ENCODE data around the gene JMJD7.
"Not testable (repeated sequence)": the region's sequence is repeated elsewhere in the genome, so short reads cannot be mapped to it uniquely, and the experiment has no call there.

The JMJD7 gene

GRCh38 chr15:41821831-41822230 lies 6.1 kb upstream of the JMJD7 start:
- no peak for DNase-seq (ENCODE audit: extremely low read depth in 1 of 2, low read depth in 1 of 2)

- no peak for DNase-seq (ENCODE audit: extremely low read depth in 1 of 2, low read depth in 1 of 2)
Observed at GRCh38 chr15:41822471-41822870, 5.4 kb upstream of the JMJD7 start.

DNA sequence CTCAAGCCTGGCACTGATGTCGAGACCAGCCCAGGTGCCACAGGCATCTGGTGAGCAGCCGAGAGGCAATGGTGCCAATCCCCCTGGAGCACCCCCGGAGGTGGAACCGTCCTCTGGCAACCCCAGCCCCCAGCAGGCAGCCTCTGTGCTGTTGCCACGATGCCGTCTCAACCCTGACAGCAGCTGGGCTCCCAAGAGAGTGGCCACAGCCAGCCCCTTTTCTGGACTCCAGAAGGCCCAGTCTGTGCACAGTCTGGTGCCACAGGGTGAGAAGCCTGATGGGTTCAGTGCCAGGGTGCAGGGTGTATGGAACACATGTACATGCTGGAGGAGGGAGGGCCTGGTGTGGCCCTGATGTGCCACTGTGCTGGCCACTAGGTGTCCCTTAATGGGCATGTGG lies 4.9 kb upstream of the JMJD7 start:
- no peak for DNase-seq (ENCODE audit: extremely low read depth in 1 of 2, low read depth in 1 of 2)

DNA sequence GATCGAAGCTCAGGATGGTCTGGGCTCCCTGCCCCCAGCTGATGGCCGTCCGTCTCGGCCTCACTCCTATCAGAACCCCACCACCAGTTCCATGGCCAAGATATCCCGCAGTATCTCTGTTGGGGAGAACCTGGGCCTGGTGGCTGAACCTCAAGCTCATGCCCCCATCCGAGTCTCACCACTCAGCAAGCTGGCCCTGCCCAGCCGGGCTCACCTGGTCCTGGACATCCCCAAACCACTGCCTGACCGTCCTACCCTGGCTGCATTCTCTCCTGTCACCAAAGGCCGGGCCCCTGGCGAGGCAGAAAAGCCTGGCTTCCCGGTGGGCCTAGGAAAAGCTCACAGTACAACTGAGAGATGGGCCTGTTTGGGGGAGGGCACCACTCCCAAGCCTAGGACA lies 4.4 kb upstream of the JMJD7 start:
- DNase-seq (ENCODE audit: extremely low read depth in 1 of 2, low read depth in 1 of 2): no peak

GRCh38 chr15:41824062-41824745 lies 3.7 kb upstream of the JMJD7 start:
- DNase-seq (ENCODE audit: extremely low read depth in 1 of 2, low read depth in 1 of 2): no peak

GRCh38 chr15:41825145-41825544 lies 2.7 kb upstream of the JMJD7 start:
- no peak for DNase-seq (ENCODE audit: extremely low read depth in 1 of 2, low read depth in 1 of 2)

DNA sequence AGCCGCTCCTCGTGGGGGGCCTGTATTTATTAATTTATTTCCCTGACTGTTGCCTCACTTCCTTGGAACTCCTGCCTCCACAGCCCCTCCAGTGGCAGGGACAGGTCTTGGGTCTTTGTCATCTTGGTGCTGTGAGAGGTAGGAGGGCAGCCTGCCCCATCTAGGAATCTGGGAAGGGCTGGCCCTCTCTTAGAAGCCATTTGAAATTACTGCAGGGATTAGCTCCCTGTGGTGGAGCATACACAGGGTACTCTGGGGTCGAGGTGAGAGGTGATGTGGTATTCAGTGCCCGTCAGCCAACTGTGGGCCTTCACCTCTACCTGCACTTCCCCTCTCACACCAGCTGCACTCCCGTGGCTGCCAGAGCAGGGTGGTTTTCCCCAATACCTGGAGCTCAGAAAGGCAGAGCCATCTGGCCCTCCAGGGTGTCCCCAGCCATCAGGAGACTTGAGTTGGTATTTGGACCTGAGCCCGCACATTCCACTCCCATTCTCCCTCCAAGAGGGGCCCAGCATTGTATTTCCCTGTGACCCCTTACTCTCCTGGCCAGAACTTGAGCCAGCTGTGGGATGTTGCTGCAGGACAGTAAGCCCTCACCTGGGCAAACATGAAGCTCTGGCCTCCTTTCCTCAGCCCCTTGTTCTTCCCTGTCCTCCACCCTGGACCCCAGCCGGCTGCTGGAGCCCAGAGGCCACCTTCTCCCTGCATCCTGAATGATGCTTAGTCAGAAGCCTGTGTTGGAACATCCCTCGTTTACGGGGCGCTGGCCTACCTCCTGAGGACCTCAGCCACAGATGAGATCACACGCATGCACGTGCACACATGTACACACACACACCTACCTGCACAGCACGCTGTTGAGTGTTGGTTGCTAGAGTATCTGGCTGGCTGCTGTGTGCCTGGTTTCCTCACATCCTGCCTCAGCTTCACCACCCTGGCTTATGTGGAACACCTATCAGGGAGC lies 2.0 kb upstream of the JMJD7 start:
- DNase-seq (ENCODE audit: extremely low read depth in 1 of 2, low read depth in 1 of 2): no peak

DNA sequence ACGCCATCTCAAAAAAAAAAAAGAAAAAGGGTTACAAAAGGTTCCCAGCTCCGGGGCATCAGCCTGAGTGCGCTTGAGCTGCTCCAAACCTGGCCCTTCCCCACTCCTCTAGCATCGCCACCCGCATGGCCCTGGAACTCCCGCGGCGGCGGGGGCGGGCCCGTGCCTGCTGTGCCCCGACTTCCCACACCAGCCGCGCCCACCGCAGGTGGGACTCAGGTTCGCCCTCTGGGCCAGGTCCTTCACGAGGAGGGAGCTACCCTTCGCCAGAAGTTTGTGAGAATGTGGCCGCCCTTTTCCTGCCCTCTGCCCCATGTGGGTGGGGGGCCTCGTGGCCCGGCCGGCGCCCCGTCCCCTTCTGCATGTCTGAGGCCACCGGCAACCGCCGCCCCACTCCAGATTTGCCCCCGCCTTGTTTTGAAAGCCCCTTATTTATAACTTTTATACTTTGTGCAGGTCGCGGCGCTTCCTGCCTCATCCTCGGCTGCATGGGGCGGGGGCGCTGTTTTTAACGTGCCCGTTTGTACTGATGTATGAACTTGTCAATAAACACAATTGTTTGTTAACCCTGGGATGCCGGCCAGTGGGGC lies 507 bp upstream of the JMJD7 start:
- DNase-seq (ENCODE audit: extremely low read depth in 1 of 2, low read depth in 1 of 2): no peak

DNA sequence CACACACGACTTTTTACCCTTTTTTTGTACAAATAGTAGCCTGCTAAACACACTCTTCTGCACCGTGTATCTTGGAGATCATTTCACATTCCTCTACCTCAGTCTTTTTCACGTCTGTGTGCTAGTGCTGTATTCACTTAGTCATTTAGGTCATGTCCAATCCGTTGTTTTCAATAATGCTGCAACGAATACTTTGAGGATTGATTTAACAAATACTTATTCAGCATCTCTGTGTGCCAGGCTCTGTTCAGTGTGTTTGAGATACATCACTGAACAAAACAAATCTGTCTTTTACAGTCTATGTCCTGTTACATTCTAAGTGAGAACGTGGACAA lies 882 bp downstream of the JMJD7 start:
- no peak for DNase-seq (ENCODE audit: extremely low read depth in 1 of 2, low read depth in 1 of 2)

- no peak for DNase-seq (ENCODE audit: extremely low read depth in 1 of 2, low read depth in 1 of 2)
Observed at GRCh38 chr15:41829959-41830646, 2.2 kb downstream of the JMJD7 start.

DNA sequence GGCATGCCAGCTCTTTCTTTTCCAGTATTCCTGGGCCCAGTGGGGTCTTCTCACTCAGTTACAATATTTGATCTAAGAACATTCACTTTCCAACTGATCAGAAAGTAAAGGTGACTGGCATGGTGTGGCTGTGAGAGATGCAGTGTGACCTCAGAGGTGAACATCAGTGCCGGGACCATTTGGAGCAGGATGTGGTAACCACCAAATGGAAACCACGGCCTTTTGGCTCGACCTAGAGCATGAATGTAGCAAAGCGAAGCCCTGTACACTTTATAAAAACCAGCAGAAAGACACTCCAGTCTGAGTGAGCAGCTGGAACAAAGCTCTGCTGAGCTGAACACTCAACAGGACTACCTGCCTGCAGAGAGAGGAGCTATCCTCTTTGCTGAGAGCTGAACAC lies 3.4 kb downstream of the JMJD7 start:
- DNase-seq (ENCODE audit: extremely low read depth in 1 of 2, low read depth in 1 of 2): not testable (repeated sequence)

GRCh38 chr15:41832208-41832607 lies 4.3 kb downstream of the JMJD7 start:
- DNase-seq (ENCODE audit: extremely low read depth in 1 of 2, low read depth in 1 of 2): no peak

GRCh38 chr15:41832875-41833274 lies 5.0 kb downstream of the JMJD7 start:
- DNase-seq (ENCODE audit: extremely low read depth in 1 of 2, low read depth in 1 of 2): no peak

DNA sequence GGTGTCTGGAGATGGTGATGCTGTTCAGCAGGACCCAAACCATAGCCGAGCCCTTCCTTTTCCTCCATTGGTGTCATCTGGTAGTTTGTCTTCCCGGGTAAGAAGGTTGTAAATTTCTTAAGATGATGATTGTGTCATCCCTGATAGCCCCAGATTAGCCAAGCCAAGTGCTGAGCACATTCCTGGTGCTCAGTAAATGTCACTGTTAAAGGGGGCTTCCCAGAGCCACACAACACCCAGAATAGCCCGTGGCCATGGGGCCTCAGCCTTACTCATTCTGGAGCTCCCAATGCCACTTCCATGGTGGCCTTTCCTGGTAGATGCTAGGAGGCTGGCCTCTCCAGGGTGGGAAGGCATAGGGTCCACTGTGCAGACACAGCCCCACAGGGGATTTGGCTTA lies 6.2 kb downstream of the JMJD7 start:
- no peak for DNase-seq (ENCODE audit: extremely low read depth in 1 of 2, low read depth in 1 of 2)

GRCh38 chr15:41836073-41836472 lies 8.2 kb downstream of the JMJD7 start:
- no peak for DNase-seq (ENCODE audit: extremely low read depth in 1 of 2, low read depth in 1 of 2)

DNA sequence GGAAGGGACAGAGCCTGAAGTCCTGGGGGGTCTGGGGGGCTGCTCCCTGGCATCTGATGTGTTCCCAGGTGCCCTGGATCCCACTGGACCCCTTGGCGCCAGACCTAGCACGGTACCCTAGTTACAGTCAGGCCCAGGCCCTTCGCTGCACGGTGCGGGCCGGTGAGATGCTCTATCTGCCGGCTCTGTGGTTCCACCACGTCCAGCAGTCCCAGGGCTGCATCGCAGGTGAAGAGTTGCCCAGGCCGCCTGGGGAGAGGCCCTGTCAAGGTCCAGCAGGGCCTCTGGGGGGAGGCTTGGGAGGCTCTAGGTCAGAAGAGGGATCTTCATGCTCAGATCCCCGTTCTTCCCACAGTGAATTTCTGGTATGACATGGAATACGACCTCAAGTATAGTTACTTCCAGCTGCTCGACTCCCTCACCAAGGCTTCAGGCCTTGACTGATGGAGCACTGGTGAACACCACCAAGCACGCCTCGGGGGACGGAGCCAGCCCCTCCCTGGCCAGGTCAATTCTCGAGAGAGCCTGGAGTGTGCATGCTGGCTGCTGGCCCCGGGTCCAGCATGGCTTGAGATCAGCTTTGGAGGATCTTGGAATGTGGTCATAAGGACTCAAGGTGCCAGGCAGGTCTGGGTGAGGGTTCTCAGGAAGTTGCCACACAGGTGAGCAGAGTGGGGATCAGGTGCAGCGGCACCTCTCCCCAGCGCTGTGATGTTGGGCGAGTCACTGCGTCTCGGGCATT lies 9.0 kb downstream of the JMJD7 start:
- no peak for DNase-seq (ENCODE audit: extremely low read depth in 1 of 2, low read depth in 1 of 2)

DNA sequence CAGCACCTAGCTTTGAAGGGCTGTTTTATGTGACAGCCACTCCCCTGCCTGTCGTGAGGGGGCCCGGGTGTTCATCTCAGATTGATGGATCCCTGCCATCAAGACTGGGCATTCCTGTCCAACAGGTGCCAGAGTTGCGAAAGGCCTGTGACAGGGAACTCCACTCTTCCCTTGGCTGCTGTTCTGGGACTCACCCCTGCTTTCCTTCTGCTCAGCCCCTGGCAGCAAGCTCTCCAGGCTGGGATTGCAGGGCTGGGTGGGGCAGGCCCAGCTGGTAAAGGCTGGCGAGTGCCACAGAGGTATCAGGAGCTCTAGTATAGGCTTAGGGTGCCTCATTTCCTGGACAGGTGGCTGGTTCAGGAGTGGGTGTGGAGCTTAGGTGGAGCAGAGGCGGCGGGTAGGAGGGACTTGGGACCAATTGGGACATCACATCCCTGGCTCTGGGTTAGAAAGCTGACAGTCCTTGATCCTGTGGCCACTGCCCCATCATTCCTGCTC lies 10.6 kb downstream of the JMJD7 start, which contains the start of gene PLA2G4B:
TSS of gene PLA2G4B (plus strand) at position 448 of the 498 bp plus-strand sequence. CDS start 67 bp downstream, outside the sequence.
- no peak for DNase-seq (ENCODE audit: extremely low read depth in 1 of 2, low read depth in 1 of 2)

- no peak for DNase-seq (ENCODE audit: extremely low read depth in 1 of 2, low read depth in 1 of 2)
Observed at GRCh38 chr15:41839781-41840491, 12.0 kb downstream of the JMJD7 start.

DNA sequence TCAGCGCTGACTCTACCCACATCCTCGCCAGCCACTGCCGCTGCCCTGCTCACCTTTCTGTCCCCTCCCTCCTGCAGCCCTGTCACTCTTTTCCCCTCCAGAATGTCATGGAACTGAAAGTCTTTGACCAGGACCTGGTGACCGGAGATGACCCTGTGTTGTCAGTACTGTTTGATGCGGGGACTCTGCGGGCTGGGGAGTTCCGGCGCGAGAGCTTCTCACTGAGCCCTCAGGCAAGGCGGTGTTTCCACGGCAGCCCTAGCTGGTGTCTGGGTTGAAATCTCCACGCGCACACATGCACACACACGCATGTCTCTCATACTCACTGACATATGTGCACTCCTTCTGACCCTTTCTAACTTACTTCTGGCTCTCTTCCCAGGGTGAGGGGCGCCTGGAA lies 12.8 kb downstream of the JMJD7 start:
- no peak for DNase-seq (ENCODE audit: extremely low read depth in 1 of 2, low read depth in 1 of 2)

DNA sequence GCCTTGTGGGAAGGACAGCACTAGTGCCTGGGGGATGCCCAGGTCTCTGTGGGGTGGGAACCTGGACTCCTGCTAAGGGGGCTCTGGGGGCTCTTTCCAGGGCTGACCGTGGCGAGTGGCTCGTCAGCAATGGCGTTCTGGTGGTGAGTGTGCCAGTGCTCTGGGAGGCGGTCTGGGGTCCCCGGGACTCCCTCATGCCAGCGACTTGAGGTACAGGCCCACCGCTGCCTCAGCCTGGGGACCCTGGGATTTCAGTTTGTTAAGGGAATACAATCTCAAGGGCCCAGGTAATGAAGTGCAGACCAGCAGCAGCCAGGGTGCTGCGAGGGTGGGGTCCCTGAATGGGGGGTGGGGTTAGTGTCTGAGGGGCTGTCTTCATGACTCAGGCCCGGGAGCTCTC lies 13.2 kb downstream of the JMJD7 start:
- DNase-seq (ENCODE audit: extremely low read depth in 1 of 2, low read depth in 1 of 2): no peak
